HG03469 (cell line): ENCODE results near the gene FHOD3.
"Not testable (repeated sequence)": the region's sequence is repeated elsewhere in the genome, so short reads cannot be mapped to it uniquely, and the experiment has no call there.

Experiments
- ATAC-seq: cut with Tn5 transposase; IDR thresholded peaks from one replicate; pipeline ENCODE4 v1.9.1; 2021; ENCODE audit warnings: mild to moderate bottlenecking, moderate library complexity, moderate number of reproducible peaks; ENCODE audit not compliant: unreplicated experiment

FHOD3 gene

DNA sequence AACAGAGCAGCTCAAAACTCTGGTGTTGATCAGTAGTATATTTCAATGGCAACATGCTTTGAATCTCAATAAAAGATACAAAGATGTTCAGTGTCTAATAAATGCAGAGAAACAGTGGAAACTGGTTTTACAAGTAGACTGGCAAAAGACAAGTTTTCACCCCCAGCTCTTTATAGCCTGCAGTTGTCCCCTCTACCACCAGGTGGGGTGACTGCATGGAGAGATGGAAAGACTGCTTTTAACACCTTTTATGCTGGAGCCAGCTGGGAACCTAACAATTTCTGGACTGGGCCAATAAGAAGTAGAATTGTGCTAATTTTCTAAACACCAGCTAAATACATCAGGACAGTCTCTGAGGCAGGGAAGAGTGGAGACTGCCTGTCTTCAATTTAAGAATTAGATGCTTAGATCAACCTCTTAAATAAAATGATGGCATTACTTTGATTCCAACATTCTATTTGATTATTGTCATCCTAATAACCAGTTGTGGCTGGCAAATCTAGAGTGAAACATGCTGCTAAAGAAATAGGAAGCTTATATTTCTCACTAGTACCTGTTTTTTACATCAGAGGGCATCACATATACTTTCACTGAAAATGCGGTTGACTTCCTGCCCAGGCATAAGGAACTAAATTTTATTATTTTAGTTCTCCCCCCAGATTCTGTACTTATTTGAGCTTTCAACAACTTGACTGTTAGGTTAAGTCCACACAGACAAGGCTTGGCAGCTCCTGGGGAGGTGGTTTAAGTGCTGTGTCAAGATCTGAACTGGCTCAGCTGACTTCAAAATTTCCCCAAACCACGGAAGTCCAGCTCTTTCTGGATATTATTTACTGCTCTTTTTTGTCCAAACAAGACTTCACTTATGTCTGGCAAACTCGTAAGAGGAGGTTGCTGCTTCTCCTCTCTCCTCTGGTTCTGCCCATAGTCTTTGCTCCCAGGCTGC, 390.8 kb downstream of the FHOD3 start:
- ATAC-seq = peak; percentile 52

DNA sequence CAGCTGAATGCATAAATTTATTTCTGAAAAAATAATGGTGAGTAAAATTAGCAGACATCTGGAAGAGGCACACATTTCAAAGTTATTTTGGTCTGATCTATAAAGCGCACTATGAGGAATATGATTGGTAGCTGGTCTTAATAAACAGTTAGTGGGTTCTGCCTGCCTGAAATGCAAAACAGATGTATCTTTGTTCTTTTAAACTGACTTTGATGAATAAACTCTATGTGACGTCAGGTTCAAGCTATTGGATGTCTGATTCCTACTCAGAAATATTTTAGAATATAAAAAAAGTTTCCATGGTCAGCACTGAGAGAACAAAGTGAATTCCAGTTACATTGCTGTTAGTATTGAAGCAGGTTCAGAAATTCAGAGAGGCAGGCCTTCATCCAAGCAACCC, 394.9 kb downstream of the FHOD3 start:
- ATAC-seq = no peak

DNA sequence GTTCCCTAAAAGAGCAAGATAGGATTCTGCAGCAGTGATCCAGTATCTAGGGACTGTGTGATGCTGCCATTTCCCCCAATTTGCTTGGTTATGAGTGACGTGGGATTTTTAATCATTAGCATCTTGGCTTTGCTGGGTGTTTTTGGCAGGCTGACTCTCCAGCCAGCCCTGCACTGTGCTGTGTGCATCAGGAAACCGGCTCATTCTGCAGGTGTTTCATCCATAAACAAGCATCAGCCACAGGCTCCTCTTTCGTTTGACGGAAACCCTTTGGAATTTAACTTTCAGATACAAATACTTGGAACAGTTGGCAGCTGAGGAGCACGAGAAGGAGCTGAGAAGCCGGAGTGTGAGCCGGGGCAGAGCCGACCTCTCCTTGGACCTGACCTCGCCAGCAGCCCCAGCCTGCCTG, 395.4 kb downstream of the FHOD3 start:
- ATAC-seq = no peak

DNA sequence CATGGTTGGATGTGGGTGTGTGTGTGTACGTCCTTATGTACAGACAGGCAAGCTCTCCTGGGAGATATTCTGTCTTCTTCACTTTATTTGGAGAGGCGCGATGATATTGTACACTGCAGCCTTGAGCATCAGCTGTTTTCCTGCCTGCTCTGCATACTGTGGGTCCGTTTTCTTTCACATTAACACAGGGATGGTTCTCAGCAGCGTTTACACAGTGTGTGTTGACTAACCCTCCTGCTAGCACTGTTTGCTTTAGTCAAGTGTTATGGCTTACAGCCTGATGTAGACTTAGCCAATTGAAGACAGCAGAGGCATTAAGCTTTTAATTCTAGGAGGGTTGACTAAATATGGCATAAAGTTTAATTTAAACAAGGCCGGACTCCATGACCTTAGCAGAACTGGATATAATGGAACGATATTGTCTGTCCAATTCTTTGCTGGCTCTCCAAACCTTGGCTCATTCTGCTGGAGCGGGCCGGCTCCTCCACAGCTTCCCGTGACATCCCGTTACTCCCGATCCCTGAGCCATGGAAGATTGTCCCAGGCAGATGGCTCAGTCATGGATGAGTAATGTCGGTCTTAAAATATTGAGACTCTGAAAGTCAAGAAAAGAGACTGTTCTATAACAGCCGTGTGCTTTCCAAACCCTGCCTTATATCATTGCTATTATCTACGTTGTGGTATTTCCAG, 396.6 kb downstream of the FHOD3 start:
- no peak for ATAC-seq

DNA sequence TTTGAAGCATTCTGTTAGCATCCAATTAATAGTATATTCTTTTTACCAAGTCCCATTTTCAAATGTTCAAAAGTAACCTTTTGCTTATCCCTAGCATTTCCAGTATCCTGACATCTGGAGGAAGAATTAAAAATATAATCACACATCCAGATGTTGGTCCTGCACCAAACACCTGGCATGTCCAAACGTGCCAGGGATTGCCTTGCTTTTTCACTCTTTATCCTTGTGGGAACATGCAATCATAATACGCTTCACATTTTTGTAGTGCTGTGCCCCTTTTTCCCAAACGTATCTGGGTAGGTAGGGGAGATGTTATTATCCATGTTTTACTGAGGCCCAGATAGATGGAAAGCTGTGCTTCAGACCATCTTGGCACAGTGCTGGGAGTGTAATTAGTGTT, 398.3 kb downstream of the FHOD3 start:
- no peak for ATAC-seq

DNA sequence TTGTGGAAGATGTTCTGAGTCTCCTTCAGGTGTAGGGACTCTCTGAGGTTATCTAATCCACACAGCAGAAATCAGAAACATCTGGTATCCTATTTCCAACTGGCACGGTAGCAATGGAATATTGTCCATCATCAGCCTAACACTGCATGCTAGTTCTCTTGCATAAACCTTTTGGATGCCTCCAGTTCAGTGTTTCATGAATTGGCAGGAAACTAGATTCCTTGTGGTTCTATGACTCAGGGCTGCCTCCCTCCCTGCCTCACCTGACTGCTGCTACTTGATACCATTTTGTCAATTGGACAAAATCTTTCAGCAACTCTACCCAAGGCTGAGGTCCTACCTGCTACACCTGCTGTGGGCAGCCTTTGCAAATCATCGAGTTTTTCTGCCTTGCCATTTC, 400.4 kb downstream of the FHOD3 start:
- no peak for ATAC-seq

DNA sequence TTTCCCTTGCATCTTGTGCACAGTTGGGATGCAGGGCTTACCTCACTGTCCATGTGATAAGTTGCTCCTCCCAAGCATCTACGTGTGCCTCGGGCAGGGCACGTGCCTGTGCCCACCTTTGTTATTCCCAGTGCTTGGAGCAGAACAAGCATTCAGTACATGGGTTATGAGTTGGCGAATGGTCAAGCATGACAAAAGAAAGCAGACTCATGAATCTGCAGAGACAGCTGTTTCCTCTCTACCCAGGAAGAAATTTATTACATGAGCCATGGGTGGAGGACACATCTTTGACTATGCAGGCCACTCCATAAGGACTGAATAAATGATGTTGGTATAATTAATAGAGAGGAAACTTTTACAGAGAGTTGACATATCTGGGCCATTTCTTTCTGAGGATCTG, 403.4 kb downstream of the FHOD3 start:
- no peak for ATAC-seq

DNA sequence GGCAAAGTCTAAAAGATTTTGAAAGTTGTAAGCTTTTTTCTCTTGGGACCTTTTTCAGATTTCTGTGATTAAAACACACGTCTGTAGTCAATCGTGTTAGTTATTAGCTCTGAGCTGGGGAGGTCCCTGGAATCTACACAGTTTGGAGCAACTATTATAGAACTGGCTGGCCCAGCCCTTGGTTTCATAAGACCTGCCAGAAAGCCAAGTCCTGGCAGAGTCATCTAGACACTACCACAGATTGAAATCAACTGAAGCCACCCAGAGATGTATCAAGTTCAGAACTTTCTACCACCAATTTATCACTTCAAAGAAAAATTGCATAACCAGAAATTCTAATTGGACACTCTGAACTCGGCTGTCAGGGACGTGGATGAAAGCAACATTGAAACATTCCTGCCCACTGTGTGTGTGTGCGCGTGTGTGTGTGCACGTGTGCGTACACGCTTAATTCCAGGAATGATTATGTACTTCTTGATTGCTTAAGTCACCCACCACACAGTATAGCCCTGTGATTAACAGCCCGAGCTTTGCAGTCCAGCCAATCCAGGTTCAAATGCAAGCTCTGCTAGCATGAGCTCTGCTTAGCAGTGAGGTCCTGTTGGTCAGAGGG, 405.0 kb downstream of the FHOD3 start:
- ATAC-seq = no peak

DNA sequence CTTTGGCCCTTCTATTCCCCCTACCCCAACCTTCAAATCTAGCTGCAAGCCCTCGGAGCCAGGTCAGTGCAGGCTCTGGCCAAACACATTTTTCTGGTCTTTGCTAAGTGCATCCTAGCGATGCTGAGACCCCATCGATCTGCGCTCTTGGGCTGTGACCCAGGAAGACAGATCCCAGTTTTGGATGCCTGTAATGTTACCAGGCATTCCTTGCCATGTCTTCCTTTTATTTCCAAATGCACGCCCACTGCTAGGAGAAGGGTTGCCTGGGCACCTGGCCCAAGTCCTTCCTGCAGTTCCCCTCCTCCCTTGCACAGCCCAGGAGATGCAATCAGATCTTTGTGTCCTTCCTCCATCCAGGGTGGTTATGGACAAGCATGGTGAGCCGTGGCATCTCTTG, 406.6 kb downstream of the FHOD3 start:
- ATAC-seq = no peak

DNA sequence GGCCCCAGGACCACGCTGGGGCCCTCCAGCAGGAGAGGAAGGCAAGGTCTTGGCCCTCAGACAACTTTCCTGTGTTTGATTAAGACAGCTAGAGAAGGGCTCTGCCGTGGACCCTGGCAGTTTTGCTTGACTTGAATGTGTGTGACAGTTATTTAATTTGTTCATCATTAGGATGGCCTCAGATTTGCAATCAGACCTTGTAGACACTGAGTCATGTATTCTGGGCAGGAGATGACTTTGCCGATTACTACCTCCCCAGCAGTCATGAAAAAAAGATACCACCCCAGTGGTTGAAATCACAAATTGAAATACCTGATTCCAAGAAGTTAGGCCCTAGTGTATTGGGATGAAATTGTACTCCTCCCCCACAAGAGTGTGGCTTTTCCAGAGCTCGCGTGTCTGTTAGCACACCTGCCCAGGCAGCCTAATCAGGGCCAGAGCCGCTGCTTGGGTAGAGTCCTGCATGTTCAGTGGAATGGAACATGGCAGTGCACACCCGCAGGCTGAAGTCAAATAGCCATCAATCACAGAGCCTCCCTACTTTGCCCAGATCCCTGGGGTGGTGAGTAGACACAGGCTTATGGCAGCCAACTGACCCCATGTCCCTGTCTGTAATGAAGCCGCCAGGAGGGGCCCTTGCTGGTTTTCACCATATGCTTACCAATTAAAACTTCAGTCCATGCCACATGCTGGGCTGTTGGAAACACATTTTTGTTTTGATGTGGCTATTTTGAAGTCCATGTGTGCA, 408.8 kb downstream of the FHOD3 start:
- no peak for ATAC-seq

DNA sequence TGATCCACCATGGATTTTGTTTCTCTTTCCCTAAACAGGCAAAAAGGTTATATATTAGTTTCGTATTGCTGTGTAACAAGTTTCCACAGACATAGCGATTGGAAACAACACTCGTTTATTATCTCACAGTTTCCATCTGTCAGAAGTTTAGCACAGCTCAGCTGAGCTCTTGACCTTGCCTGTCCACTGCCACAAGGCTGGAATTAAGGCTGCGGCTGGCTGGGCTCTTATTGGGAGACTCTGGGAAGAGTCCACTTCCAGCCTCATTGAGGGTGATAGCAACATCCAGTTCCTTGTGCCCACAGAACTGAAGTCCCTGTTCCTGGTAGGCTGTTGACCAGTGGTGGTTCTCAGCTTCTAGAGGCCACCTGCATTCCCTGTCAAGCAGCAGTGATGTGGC, 410.9 kb downstream of the FHOD3 start:
- ATAC-seq = no peak

DNA sequence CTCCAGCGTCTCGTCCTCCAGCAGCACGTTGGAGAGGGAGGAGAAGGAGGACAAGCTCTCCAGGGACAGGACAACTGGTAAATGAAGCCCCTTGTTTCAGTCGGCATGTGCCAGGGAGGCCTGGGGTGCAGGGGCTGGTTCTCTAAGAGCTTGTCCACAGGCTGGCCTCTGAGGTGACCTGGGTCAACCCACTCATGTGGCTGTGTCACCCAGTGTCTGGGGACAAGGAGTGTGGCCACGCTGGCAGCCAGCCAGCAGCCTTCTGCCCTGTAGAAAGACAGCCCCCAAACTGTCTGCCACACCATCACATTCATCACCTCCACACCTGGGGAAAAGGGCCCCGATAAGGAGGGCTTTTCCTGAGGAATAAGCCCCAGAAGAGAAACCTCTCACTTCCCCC, 411.8 kb downstream of the FHOD3 start:
- no peak for ATAC-seq

DNA sequence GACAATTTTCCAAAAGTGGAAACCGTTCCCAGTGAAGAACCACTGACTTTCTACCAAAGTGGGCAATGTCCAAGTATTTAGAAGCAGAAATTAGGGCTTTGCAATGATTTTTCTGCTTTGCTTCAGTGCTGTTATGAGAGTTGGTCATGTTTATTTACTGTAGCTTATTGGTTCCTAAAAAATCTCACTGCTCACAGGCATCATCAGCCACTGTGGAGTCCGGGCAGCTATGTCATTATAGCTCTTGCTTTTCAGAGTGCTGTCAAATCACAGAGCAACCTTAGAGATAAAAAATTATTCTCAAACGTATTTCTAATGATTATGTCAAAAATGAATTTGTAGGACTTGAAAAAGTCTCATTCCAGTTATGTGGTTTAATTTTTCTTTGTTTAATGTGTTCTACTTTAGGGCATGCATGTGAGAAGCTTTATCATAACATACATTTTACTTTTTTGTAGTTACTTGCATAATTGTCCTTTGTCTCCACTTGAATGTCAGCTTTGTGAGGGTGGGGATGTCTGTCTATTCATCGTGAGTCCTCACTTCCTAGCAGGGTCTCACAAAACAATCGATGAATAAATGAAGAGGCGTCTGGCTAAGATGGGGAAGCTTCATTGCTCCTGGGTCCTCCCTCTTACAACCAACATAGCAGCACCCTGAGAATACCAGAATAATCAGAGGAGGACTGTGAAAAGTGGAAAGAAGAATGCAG, 413.7 kb downstream of the FHOD3 start:
- no peak for ATAC-seq

DNA sequence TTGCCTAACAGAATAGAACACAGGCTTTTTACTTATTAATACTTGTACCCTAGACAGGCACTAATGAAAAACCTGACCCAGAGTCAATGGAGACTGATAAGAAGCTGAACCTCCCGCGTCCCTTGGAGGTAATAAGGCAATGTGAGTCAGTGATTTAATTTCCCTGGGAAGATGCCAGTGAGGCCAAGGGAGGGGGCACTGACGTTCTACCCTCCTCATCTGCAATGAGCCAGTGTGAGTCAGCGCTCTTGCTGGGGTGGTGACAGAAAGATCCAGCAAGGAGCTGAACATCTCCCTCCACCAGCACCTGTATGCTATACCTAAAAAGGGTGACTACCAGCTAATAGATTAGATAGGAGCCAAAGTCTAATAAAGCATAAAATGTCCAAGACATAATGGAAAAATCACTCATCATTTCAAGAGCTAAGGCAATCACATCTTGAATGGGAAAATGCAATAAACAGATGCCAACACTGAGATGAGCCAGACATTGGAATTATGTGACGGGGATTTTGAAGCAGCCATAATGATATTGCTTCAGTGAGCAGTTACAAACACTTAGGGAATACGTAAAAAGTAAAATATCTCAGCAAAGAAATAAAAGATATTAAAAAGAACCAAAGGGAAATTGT, 414.4 kb downstream of the FHOD3 start:
- no peak for ATAC-seq

DNA sequence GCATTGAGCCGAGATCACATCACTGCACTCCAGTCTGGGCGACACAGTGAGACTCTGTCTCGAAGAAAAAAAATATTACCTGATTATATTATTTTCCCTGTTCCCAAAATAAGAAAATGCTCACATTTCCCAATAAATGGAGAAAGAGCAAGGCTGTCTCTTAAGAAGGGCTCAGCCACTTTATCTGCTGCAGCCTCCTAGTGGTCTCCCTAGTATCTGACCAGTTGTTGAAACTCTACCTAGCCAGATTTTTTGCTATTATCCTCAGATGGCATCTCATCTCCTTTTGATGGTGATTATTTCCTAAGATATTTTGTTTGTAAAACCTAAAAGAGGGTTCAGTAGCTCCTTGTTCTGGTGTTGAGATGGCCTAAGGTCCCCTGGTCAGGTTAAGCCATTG, 417.0 kb downstream of the FHOD3 start:
- ATAC-seq = no peak

DNA sequence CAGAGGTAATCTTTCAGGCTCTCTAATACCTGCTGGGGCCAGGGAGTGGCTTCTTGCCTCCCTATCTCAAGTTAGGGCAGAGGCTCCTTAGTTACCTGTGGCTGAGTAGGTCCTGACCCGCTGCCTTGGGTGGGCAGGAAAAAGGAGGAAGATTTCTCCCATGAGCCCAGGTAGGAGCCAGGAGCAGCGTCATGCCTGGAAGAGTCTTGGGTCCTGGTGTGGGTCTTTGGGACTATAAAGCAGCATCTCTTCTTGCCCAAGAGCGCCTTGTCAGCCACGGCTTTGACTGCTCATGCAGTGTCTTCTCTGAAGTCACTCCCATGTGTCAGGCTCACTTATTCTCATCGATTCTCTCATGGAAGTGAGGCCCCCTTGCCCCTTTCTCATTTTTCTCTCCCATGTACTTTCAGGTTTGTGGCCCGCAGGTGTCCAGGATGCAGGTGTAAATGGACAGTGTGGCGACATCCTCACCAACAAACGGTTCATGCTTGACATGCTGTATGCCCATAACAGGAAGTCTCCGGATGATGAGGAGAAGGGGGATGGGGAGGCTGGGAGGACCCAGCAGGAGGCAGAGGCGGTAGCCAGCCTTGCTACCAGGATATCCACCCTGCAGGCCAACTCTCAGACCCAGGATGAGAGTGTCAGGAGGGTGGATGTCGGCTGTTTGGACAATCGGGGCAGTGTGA, 420.1 kb downstream of the FHOD3 start:
- no peak for ATAC-seq

DNA sequence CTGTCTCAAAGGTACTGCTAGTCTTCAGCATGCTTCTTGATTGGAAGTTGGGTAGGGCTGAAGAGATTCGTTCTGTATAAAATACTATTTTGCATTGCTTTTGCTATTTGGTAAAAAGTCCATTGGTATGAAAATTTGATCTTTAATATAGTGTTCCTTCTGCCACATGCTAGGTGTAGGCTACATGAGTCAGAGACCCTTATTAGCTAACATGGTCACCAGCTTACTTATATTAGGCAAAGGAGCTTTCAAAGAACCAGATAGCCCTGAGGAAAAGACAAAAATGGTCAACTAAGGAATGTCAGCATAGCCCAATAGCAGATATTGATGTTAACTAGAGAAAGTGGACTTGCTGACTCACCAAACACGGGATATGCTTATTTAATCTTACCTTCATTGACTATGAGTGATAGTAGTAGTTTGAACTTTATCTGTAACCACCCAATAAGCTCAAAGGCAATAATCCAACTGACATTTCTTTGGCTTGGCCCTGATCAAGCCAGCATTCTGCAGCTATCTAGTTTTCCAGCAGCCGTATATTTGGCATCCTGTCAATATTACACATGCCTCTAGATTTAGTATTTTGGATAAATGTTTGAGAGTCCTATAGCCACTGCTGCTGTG, 421.3 kb downstream of the FHOD3 start:
- ATAC-seq = no peak

DNA sequence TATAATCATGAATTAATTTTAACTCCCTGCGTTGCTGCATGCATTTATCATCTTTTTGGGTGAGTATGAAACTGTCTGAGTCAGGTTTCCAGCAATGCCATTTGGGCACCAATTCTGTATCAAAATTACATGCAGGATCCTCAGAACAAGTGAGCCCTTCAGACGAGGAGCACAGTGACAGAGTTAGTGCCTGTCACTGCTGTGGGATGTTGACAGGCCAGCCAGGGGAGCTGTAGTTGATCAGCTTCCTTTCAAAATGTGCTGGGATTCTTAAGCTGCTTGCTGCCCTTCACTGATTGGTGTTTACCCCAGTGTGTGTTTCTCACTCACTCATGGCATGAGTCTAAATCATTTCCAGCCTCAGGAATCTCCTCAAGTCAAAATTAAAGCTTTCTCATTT, 422.1 kb downstream of the FHOD3 start:
- ATAC-seq = no peak

DNA sequence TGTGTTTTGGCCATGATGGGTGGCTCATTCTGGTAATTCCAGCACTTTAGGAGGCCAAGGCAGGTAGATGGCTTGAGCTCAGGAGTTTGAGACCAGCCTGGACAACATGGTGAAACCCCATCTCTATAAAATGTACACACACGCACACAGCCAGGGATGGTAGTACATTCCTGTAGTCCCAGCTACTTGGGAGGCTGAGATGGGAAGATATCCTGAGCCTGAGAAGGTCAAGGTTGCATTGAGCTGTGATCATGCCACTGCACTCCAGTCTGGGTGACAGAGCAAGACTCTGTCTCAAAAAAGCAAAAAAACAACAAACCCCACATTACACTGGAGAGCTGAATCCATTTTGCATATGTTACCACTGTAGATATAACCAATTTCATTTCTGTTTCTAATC, 423.8 kb downstream of the FHOD3 start:
- not testable (repeated sequence) for ATAC-seq
